Immature natural killer cell (primary cell): ENCODE results near the gene GAS6. TPM values are rescaled to one million over a fixed set of nuclear protein-coding genes. Genes with fewer than 3 reads are reported as not detected.
A peak's percentile ranks its signal among the peaks of the same experiment; 100 is the strongest.

ENCODE experiments used
- DNase-seq, 3 donors: peaks; one replicate each; pipeline ENCODE4 v3.0.0; 2022; ENCODE audit warnings: mixed read lengths in 1 of 3
- H3K27ac Mint-ChIP-seq, 6 donors: one replicate each; pipeline ENCODE4 v1.8.0; 2020; ENCODE audit warnings: mixed read lengths in 6 of 6, mild to moderate bottlenecking in 5 of 6, inconsistent platforms in 4 of 6, moderate library complexity in 3 of 6
- H3K27me3 Mint-ChIP-seq, 3 donors: one replicate each; pipeline ENCODE4 v1.8.0; 2020 to 2021; ENCODE audit warnings: low read depth in 3 of 3, mild to moderate bottlenecking in 3 of 3, mixed read lengths in 3 of 3, moderate library complexity in 3 of 3, inconsistent platforms in 1 of 3
- H3K36me3 Mint-ChIP-seq, 3 donors: one replicate each; pipeline ENCODE4 v1.8.0; 2020; ENCODE audit warnings: mixed read lengths in 3 of 3, inconsistent platforms in 2 of 3, mild to moderate bottlenecking in 2 of 3
- H3K4me1 Mint-ChIP-seq, 2 donors: one replicate each; pipeline ENCODE4 v1.8.0; 2020; ENCODE audit warnings: inconsistent platforms in 2 of 2, mild to moderate bottlenecking in 2 of 2, mixed read lengths in 2 of 2, moderate library complexity in 1 of 2
- H3K4me3 Mint-ChIP-seq, 5 donors: one replicate each; pipeline ENCODE4 v1.8.0; 2020; ENCODE audit warnings: mild to moderate bottlenecking in 5 of 5, mixed read lengths in 5 of 5, inconsistent platforms in 3 of 5, moderate library complexity in 3 of 5
- H3K9me3 Mint-ChIP-seq, 6 donors: one replicate each; pipeline ENCODE4 v1.8.0; 2020; ENCODE audit warnings: mild to moderate bottlenecking in 6 of 6, mixed read lengths in 6 of 6, inconsistent platforms in 4 of 6, moderate library complexity in 3 of 6
- polyA plus RNA-seq, 3 donors: library from polyadenylated mRNA; unstranded; fragments of 300-500 nt; fragmentation: Illumina TruSeq; gene quantifications; one replicate each; pipeline ENCODE4 v1.2.3, GENCODE V29; 2021

The GAS6 gene
- polyA plus RNA-seq, 3 donors from 2014 or later, result 1.0 to 1.2 TPM; not detected in 1

DNA sequence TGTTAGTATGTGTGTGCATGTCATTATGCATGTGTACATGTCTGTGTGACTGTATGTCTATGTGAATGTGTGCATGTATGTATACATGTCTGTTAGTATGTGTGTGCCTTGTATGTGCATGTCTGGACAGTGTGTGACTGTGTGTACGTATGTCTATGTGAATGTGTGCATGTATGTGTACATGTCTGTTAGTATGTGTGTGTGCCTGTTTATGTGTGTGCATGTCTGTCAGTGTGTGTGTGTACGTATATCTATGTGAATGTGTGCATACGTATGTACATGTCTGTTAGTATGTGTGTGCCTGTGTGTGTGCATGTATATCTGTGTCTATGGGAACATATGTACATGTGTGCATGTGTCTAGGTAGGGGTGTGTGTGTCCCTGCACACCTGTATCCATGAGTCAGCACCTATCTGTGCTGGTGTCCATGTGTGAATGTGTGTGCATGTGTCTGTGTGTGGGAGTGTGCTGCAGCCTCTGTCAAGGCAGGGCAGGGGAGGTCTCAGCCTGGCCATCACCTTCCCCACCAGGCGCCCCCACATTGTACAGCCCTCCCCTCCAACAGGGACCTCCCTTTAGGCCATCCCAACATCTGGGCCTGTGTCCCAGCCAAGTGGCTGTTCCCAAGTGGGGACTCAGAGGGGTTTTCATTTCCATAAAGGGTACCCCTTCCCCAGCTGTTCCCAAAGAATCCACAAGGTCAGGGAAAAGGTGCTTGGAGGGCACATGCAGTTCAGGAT lies 4.4 kb downstream of the GAS6 start:
- no peak overlapping the region for H3K27ac Mint-ChIP-seq
- H3K9me3 Mint-ChIP-seq, result peaks cover 0 to 5% (median 0%) of the 10 kb centered on the region in 6 donors
- H3K36me3 Mint-ChIP-seq, result no peaks in the 10 kb centered on the region
- DNase-seq, result no peak
- H3K27me3 Mint-ChIP-seq, result peaks cover 13 to 29% (median 18%) of the 10 kb centered on the region in 3 donors
- no peak overlapping the region for H3K4me3 Mint-ChIP-seq
- peaks cover 14 to 17% of the 10 kb centered on the region in 2 donors for H3K4me1 Mint-ChIP-seq

DNA sequence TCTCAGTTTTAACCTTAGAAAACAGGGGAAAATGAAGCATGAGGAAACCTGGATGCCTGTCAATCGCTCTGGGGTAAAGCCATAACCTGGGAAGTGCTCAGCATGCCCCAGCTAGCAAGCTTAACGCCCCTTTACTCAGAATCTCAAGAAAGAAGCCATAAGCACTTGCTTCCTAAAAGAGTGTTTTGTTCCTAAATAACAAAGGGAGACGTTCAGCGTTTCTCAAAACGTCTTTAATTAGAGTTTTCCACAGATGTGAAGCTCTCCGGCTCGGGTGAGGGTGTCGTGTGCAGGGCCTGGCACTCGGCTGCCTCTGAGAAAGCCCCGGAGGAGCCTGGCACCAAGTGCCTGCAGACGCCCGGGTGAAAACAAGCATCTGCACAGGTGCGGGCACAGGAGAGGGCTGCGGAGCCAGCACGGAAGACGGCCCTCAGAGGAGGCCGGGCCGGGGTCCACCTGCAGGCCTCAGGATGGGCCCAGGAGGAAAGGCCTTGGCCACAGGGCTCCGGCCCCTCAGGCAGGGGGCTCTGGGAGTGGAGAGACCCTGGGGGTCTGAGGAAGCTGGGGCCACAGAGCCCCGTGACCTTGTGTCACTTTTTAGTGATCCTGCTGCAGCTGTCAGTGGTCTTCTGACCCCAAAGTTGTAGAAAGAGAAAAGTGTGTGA lies 6.2 kb downstream of the GAS6 start:
- Mint-ChIP-seq H3K9me3 (peaks cover 0 to 2% (median 0%) of the 10 kb centered on the region in 6 donors), H3K27me3 (peaks cover 9 to 22% (median 16%) of the 10 kb centered on the region in 3 donors), H3K4me1 (peaks cover 13 to 23% of the 10 kb centered on the region in 2 donors), H3K27ac (no peak overlapping the region), H3K4me3 (no peak overlapping the region), H3K36me3 (no peaks in the 10 kb centered on the region)
- DNase-seq, result no peak

GRCh38 chr13:113856716-113857065 lies 7.2 kb downstream of the GAS6 start:
- Mint-ChIP-seq H3K27me3 (peaks cover 4 to 16% (median 13%) of the 10 kb centered on the region in 3 donors), H3K4me3 (no peak overlapping the region), H3K4me1 (peaks cover 9 to 18% of the 10 kb centered on the region in 2 donors), H3K27ac (no peak overlapping the region), H3K36me3 (no peaks in the 10 kb centered on the region), H3K9me3 (peaks cover 0 to 2% (median 0%) of the 10 kb centered on the region in 6 donors)
- no peak for DNase-seq

- Mint-ChIP-seq H3K9me3 (peaks cover 0 to 2% (median 0%) of the 10 kb centered on the region in 6 donors), H3K36me3 (no peaks in the 10 kb centered on the region), H3K27ac (no peak overlapping the region), H3K4me3 (no peak overlapping the region), H3K27me3 (peaks cover 4 to 11% (median 10%) of the 10 kb centered on the region in 3 donors), H3K4me1 (peaks cover 9 to 18% of the 10 kb centered on the region in 2 donors)
- DNase-seq, result no peak
Measured at GRCh38 chr13:113855931-113856715, 7.8 kb downstream of the GAS6 start.

- peaks cover 0 to 2% (median 0%) of the 10 kb centered on the region in 6 donors for H3K9me3 Mint-ChIP-seq
- no peak overlapping the region for H3K4me3 Mint-ChIP-seq
- peaks cover 3 to 4% (median 4%) of the 10 kb centered on the region in 3 donors for H3K27me3 Mint-ChIP-seq
- DNase-seq, result no peak
- H3K36me3 Mint-ChIP-seq, result no peaks in the 10 kb centered on the region
- H3K4me1 Mint-ChIP-seq, result peaks cover 9 to 18% of the 10 kb centered on the region in 2 donors
- H3K27ac Mint-ChIP-seq, result no peak overlapping the region
Measured at GRCh38 chr13:113855012-113855921, 8.6 kb downstream of the GAS6 start.

DNA sequence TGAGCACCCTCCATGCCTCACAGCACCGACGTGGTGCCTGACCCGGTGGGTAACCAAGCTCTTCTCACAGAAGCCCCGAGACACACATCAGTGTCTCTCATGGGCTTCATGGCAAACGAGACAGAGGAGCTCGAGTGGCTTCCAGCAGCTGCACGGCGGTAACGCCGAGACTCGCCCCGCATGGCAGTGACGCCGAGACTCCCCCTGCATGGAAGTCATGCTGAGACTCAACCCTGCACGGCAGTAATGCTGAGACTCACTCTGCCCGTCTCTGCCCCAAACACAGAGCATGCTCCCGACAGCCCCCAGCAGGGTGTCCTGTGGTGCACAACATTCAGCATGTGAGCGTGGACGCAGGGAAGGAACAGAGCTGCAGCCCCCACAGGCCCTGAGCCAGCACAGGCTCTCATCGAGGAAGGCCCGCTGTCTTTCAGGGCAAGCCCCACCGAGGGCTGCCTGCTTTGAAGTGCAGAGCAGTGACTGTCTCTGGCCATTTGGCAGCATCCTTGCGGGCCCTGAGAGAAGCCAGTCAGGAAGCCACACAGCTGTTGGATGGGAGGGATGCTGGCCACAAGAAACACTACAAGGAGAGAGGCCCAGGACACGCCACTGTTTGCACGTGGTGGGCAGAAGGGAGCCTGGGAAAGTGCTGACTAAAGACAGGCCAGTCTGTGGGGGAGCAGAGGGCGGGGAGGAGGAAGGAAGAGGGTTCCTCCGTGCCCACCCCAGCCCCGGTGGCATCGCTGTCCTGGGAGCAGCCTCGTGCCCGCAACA lies 9.5 kb downstream of the GAS6 start:
- H3K9me3 Mint-ChIP-seq, result no peaks in the 10 kb centered on the region
- H3K36me3 Mint-ChIP-seq, result no peaks in the 10 kb centered on the region
- DNase-seq, result no peak
- H3K4me1 Mint-ChIP-seq, result peaks cover 9 to 18% of the 10 kb centered on the region in 2 donors
- H3K27me3 Mint-ChIP-seq, result peaks cover 3 to 4% (median 3%) of the 10 kb centered on the region in 3 donors
- peak overlapping the region in 1 of 6 donors; percentile 33 for H3K27ac Mint-ChIP-seq
- H3K4me3 Mint-ChIP-seq, result peak overlapping the region in 3 of 5 donors; percentile 13 to 39 (median 18)

- Mint-ChIP-seq H3K9me3 (no peaks in the 10 kb centered on the region), H3K4me3 (no peak overlapping the region), H3K4me1 (peaks cover 9 to 18% of the 10 kb centered on the region in 2 donors), H3K36me3 (no peaks in the 10 kb centered on the region), H3K27me3 (peaks cover 3 to 6% (median 3%) of the 10 kb centered on the region in 3 donors), H3K27ac (no peak overlapping the region)
- no peak for DNase-seq
Measured at GRCh38 chr13:113853518-113854237, 10.2 kb downstream of the GAS6 start.

GRCh38 chr13:113852536-113853517 lies 11.0 kb downstream of the GAS6 start:
- Mint-ChIP-seq H3K27me3 (peaks cover 1 to 4% (median 3%) of the 10 kb centered on the region in 3 donors), H3K27ac (no peak overlapping the region), H3K4me1 (peaks cover 9 to 18% of the 10 kb centered on the region in 2 donors), H3K4me3 (no peak overlapping the region), H3K9me3 (no peaks in the 10 kb centered on the region), H3K36me3 (no peaks in the 10 kb centered on the region)
- DNase-seq, result no peak

GRCh38 chr13:113851826-113852535 lies 11.9 kb downstream of the GAS6 start:
- H3K4me1 Mint-ChIP-seq, result peaks cover 9 to 20% of the 10 kb centered on the region in 2 donors
- H3K4me3 Mint-ChIP-seq, result no peak overlapping the region
- peaks cover 3 to 4% (median 3%) of the 10 kb centered on the region in 3 donors for H3K27me3 Mint-ChIP-seq
- no peak overlapping the region for H3K27ac Mint-ChIP-seq
- DNase-seq, result no peak
- no peaks in the 10 kb centered on the region for H3K36me3 Mint-ChIP-seq
- no peaks in the 10 kb centered on the region for H3K9me3 Mint-ChIP-seq

GRCh38 chr13:113851480-113851803 lies 12.4 kb downstream of the GAS6 start:
- Mint-ChIP-seq H3K4me3 (no peak overlapping the region), H3K36me3 (no peaks in the 10 kb centered on the region), H3K4me1 (peaks cover 14 to 25% of the 10 kb centered on the region in 2 donors), H3K27ac (no peak overlapping the region), H3K27me3 (peaks cover 2 to 4% (median 3%) of the 10 kb centered on the region in 3 donors), H3K9me3 (no peaks in the 10 kb centered on the region)
- DNase-seq, result no peak
